GM18519 (cell line): ENCODE data around the gene LHB.

Source experiments
- ATAC-seq: cut with Tn5 transposase; IDR thresholded peaks from one replicate; pipeline ENCODE4 v1.9.1; 2021; ENCODE audit warnings: mild to moderate bottlenecking, moderate library complexity; ENCODE audit not compliant: unreplicated experiment, low FRiP score

LHB gene

DNA sequence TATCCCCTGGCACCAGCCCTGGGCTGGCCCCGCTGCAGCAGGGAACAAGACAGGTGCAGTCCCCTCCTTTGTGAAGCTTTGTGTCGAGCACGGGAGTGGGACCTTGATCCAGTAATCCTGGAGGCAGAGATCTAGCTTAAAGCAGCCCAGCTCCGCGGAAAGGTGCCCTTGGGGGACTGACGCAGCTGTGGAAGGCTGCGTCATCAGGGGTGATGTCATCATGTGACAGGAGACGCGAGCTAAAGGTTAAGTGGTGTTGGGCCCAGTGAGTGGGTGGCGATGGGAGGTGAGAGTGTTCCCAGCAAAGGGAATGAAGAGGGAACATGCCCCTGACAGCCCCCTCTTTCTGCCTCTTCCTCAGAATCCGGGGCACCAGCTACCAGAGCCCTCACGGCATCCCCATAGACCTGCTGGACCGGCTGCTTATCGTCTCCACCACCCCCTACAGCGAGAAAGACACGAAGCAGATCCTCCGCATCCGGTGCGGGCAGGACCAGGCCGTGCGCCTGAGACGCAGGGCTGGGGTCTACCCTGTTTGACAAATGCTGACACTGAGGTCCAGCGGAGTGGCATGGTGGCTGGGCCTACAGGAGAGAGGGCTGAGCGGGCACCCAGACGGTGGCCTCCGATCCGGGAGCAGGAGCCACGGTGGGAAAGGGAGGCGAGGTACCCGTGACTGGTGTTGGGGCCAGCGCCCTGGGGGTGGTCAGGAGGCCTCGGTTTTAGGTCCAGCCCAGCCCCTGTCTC is 2.6 kb downstream of the LHB start:
- no peak for ATAC-seq

DNA sequence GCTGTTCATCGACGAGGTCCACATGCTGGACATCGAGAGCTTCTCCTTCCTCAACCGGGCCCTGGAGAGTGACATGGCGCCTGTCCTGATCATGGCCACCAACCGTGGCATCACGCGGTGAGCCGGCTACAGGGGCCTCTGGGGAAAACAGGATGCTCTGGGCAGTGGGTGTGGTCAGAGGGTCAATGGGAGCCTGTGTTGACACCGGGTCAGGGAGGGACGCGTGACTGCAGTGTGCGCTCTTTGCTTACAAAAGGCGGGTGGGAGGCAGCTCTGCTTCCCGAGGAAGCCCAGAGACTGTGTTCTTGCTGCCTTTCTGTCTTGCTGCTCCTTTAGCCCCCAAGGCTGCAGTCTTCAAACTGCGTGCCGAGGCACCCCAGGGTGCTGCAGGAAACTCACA is 5.7 kb downstream of the LHB start:
- ATAC-seq = no peak

- ATAC-seq = no peak
These were observed 6.4 kb downstream of the LHB start for GRCh38 chr19:49010453-49010852.

GRCh38 chr19:49009828-49010227 is 7.1 kb downstream of the LHB start:
- no peak for ATAC-seq

DNA sequence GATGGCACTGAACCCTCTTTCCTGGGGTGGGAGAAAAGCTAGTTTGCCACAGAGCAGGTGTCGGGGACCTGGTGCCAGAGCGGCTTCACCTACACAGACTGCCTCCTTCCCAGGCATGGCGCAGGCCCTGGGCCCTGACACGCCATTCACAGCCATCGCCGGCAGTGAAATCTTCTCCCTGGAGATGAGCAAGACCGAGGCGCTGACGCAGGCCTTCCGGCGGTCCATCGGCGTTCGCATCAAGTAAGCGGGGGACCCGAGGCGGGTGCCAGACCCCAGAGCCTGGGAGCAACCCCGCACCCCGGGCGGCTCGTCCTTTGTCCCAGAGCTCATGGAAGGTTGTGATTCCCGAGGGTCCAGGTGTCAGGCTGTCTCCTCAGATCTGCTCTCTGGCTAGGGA is 10.0 kb downstream of the LHB start:
- no peak for ATAC-seq

GRCh38 chr19:49004964-49005614 is 11.8 kb downstream of the LHB start:
- ATAC-seq = no peak

GRCh38 chr19:49004133-49004532 is 12.8 kb downstream of the LHB start:
- ATAC-seq = no peak

- no peak for ATAC-seq
These were observed 17.2 kb downstream of the LHB start for GRCh38 chr19:48999481-49000325.

DNA sequence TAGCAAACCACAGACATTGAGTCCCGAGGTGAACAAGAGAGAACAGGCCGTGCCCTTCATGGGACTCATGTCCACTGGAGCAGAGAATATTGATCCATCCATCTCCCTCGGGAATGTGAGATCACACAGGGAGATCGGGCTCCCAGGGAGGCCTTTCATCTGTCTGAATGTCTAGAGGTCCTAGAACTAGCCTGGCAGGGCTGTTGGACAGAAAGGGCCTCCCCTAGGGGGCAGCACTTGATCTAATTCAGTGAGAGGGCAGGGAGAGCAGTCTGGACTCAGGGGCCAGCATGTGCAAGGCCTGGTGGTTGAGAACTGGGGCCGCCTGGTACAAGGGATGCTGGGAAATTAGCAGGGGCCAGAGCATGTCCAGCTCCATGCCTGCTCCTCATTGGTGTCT is 18.9 kb downstream of the LHB start:
- ATAC-seq = no peak

- ATAC-seq = no peak
These were observed 22.9 kb downstream of the LHB start for GRCh38 chr19:48994035-48994386.

DNA sequence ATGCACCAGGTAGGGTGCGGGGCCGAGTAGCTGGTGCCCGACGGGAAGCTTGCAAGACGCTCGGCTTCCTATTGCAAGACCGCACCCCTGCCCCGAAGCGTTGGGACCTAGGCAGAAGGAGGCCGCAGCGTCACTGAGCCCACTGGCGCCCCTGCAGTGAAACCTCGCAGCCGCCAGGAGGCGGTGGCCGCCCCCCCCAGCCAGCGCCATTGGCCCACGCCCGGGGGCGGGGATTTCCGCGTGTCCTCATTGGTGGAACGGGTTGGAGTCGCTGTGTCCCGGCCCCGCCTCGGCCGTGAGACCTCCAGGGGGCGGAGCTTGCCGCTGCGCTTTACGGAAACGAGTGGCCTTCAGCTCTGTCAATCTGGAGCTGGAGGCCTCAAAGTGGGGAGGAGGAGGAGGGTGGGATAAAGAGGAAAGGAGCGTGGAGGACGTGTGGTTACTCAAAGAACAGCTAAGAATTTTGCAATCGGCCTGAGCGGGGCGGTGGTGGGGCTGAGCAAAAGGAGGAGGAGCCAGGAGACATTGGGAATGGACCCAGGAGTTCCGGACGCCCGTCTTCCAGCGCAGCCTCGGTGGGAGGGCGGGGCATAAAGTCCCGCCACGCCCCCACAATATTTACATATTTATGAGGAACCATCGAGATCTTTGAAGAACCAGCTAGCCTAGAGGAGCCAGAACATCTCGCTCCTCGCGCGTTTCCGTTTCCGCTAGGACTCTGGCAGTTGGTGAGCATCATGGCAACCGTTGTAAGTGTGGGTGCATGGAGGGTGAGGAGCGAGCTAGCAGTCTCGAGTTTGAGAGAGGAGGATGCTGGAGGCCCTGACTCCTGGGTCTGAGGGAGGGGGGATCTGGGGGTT is 23.5 kb downstream of the LHB start, which contains the start of the genes GYS1 and RUVBL2:
TSS of gene GYS1 (minus strand) at position 135 of the 860 bp plus-strand sequence. CDS start 197 bp downstream, outside the sequence.
TSS of gene RUVBL2 (plus strand) at position 713 of the 860 bp plus-strand sequence. CDS start at position 738, 25 bp downstream.
- peak; percentile 72 for ATAC-seq

DNA sequence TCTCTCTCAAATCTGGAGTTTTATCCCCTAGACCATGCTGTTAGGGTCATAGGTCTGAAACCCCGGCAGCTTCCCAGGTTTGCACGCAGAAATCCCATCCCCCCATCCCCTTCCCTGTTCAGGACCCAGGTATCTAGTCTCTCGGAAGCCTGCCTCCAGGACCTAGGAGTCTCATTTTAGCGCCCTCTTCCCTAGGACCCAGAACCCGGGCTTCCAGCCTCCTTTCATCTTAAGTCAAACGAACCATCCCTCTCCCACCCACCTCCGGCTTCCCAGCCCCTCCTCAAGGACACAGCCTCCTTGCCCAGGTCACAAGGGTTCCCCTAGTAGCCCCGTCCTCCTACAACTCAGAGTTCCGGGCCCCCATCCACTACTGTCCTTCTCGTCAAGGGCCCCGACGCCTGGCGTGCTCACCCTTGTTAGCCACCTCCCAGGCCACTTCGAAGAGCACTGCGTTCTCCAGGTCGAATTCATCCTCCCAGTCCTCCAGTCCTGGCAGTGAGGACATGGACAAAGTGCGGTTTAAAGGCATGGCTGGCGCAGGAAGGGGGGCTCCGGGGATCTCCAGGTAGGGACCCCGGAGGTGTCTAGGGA is 24.2 kb downstream of the LHB start:
- no peak for ATAC-seq

DNA sequence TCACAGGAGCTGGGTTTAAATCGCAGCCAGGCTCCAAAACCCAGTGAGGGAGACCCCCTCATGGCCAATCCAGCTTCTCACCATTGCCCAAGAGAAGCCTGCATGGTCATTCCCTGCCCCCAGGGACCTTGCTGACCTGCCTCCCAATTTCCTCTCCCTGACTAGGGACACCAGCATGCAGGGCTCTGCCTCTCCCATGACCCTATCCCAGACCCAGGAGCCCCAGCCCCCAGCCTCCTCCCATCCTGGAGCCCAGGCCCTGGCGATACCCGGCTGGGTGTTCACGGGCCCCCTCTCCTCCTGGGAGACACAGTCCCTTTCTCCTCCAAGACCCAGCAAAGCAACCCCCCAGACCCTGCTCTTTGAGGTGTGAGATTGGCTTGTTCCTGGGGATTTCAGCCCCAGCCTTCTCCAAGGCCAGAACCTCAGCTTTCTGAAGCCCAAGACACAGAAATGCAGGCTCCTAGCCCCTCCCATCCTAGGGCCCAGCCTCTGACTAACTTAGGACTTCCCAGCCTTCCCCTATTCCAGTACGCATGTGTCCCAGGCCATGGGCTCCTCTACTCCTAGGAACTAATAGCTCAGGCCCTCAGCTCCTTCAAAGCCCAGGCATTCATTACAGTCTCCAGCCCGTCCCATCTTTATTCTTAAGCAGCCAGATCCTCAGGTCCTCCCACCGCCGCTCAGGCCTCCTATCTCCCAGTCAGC is 24.9 kb downstream of the LHB start:
- no peak for ATAC-seq

DNA sequence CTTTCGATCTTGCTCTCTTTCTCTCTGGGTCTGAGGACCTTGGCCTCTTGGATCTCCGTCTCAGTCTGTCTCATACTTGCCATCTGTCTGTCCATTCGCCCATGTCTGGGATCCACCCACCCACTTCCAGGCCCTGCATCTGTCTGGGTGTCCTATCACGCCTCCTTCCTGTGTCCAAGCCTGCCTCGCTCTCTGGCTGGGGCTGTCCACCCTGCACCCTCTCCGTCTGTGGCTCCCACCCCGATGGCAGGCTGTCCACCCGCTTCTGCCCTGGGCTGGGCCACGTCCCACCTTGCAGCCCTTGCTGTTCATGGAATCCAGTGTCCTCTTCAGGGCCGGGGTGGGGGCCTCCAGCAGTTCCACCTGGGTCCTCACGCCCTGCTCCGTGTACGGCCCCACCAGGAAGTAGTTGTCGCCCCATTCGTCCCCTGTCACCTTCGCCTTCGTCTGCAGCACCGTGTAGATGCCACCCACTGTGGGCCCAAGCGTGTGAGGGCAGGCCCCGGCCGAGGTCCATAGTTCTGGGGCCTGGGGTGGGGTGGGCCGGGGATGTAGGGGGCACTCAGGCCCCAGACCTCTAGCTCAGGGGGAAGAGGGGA is 25.8 kb downstream of the LHB start:
- ATAC-seq = no peak

DNA sequence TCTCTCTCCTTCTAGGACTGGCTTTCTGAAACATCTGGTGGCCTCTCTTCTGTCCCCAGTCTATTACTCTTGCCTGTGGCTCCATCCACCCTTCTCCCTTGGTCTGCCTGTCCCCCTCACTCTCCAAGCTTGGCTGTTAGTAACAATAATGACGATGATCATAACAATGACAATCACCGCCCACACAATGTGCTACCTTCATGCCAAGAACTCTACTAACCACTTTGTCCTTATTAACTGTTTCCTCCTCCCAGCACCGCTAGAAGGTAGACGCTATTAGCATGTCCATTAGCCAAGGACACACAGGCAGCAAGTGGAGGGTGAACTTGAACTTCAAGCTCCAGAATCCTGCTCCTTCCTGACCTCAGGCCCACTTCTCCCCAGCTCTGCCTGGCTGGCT is 26.5 kb downstream of the LHB start:
- ATAC-seq = no peak

DNA sequence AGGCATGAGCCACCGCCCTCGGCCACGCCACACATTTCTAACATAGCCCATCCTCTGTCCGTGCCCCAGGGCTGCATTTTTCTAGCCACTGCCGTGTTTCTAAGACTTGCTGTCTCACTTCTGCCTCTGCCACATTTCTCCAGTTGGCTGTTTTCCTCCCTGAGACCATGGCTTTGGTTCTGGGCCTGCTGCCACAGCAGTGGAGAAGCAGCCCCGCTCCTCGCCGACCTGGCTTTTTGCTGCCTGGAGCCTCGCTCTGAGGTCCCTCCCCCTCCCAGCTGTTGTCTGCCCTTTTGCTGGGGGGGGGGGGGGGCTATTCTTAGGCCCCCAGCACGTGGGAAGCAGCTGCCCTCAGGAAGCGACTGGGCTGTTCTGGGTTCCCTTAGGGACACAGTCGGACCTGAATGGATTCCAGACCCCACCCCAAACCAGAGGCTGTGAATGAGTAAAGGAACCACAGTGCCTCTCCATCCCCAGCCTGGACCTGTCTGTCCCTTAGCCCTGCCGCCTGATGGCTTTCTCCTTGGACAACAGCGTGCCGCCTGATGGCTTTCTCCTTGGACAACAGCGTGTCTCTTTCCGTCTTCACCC is 27.1 kb downstream of the LHB start:
- ATAC-seq = no peak

GRCh38 chr19:48988860-48989259 is 28.0 kb downstream of the LHB start:
- no peak for ATAC-seq

GRCh38 chr19:48988286-48988685 is 28.6 kb downstream of the LHB start:
- no peak for ATAC-seq

DNA sequence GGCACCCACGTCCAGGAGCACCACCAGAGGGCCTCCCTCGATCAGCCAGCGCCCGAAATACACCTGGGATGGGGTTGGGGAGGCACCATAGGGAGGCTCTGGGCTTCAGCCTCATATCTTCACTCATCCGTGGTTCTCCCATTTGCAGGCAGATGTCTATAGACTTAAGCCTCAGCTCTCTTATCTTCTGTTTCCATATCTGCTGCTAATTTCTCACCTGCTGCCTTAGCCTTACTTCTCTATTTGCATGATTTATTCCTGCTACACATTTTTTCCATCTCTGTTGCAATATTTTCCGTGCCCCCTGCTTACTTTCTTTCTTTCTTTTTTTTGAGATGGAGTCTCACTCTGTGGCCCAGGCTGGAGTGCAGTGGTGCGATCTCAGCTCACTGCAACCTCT is 29.6 kb downstream of the LHB start:
- no peak for ATAC-seq
